Epithelial cell of esophagus (primary cell): ENCODE data around the gene PSMF1.

Source experiments
- DNase-seq: peaks from one replicate; pipeline ENCODE4 v3.0.0; 2010; ENCODE audit warnings: low read depth
- H3K4me3 ChIP-seq: 2 replicates; pipeline ENCODE4 v1.5.1; 2011; ENCODE audit warnings: mild to moderate bottlenecking, low read length, control low read depth
- CTCF ChIP-seq: IDR thresholded peaks from 2 replicates; pipeline ENCODE4 v1.5.1; 2011; ENCODE audit warnings: low read depth, mild to moderate bottlenecking, low read length, control low read depth, inconsistent platforms; ENCODE audit not compliant: insufficient read depth; ENCODE audit errors: missing control alignments

The PSMF1 gene

DNA sequence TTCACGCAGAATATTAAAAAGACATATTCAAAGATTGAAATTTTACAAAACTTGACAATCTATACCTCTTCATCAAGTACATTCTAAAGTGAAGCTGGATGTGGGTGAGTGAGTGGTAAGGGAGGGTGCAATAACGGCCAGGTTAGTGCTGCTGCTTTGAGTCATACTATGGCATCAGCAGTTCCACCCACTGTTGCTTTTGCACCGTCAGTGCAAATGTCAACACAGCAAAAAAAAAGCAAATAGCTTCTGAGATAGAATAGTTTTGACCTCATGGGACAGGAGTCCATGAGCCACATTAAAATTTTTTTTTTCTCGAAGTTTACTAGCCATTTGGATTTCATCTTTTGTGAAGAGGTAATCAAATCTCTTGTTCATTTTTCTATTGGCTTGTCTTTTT lies 31.8 kb downstream of the PSMF1 start:
- no peak overlapping the region for H3K4me3 ChIP-seq
- peak; percentile 77 for DNase-seq
- TF ChIP-seq CTCF: no peak

- no peak overlapping the region for H3K4me3 ChIP-seq
- DNase-seq: no peak
- TF ChIP-seq CTCF: no peak
These were observed 32.6 kb downstream of the PSMF1 start for GRCh38 chr20:1150968-1151367.

DNA sequence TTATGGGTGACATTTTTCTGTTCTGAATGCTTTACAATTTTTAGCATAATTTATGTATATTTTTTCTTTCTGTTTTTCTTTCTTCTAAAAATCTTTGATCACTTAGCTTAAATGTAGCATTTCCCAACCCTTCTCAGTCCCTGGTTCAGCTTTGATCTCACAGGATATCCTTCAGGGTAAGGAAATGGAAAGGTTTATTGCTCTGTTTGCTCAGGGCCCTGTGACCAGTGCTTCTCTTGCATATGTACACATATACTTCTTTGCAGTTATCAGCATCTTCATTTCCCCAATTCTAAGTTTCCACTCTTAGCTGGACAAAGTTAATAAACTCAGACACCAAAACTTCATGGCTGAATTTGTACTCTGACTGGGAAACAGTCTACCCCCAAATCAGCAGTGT lies 35.8 kb downstream of the PSMF1 start:
- no peak for TF ChIP-seq CTCF
- H3K4me3 ChIP-seq: no peak overlapping the region
- DNase-seq: no peak

DNA sequence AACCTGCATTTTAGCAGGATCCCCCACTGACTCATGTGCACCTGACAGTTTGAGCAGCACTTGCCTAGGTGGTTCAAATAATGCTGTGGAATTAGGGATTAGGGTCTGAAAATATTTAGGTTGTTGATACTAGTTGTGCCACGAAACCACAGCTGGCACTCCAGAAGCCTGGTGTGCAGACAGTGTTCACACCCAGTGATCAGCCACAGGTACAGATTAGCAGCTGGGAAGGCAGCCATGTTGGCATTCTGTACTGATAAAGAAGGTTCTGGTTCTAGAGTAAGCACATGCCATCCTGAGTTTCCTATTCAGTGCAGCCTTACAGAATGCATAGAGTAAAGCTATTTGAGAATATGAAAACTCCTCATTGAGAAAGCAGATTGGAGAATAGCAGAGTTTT lies 36.3 kb downstream of the PSMF1 start:
- TF ChIP-seq CTCF: no peak
- no peak for DNase-seq
- no peak overlapping the region for H3K4me3 ChIP-seq

DNA sequence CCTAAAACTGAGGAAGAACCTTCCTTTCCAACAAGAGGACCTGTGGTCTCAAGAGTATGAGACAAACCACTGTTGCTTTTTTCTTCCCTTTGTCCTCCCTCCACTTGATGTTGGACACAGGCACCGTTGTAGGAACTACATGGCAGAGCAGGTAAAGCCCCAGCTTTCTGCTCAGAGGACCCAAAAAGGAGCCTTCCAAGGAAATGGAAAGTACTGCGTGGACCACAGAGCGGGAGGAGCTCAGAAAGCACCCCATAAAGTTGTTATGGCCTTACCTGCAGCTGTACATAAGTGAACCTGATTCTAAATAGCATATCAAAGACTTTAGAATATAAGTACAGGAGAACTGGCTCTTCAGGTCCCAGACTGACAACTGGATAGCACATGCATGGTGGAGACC lies 36.9 kb downstream of the PSMF1 start:
- TF ChIP-seq CTCF: no peak

DNA sequence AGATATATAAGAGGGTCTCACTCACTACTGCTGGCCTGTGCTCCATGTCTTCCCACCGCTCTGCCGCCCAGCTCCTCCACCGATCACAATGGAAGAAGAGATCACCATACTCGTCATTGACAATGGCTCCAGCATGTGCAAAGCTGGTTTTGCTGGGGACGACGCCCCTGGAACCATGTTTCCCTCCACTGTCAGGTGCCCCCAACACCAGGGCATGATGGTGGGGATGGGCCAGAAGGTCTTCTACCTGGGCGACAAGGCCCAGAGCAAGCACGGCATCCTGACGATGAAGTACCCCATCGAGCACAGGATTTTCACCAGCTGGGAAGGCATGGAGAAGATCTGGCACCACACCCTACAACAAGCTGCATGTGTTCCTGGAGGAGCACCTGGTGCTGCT lies 42.1 kb downstream of the PSMF1 start:
- no peak for TF ChIP-seq CTCF
- DNase-seq: no peak

More for the DNA sequence above, 36.9 kb downstream of the PSMF1 start:
- H3K4me3 ChIP-seq: no peak overlapping the region
- DNase-seq: no peak

DNA sequence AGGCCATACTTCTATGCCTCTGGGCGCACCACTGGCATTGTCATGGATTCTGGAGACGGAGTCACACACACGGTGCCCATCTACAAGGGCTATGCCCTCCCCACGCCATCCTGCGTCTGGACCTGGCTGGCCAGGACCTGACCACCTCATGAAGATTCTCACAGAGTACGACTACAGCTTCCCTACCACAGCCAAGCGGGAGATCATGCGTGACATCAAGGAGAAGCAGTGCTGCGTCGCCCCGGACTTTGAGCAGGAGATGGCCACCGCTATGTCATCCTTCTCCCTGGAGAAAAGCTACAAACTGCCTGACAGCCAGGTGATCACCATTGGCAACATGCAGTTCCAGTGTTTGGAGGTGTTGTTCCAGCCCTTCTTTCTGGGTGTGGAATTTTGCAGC lies 42.6 kb downstream of the PSMF1 start:
- no peak overlapping the region for H3K4me3 ChIP-seq
- no peak for DNase-seq
- no peak for TF ChIP-seq CTCF

More for the DNA sequence above, 42.1 kb downstream of the PSMF1 start:
- no peak overlapping the region for H3K4me3 ChIP-seq
